H9 (cell line): ENCODE results near the gene LDLRAD4. TPM values are rescaled to one million over a fixed set of nuclear protein-coding genes. Genes with fewer than 3 reads are reported as not detected.

Source experiments
- DNase-seq: peaks from one replicate; pipeline ENCODE4 v3.0.0-alpha.2; 2017
- H2AFZ ChIP-seq: one replicate; pipeline ENCODE4 v1.6.1; 2013; ENCODE audit warnings: mild to moderate bottlenecking, low read length, control low read depth, moderate library complexity
- H2AK5ac ChIP-seq: 2 replicates; pipeline ENCODE4 v1.6.1; 2013; ENCODE audit warnings: low read length, control low read depth, mixed read lengths; ENCODE audit not compliant: insufficient read length
- H2BK120ac ChIP-seq: one replicate; pipeline ENCODE4 v1.6.1; 2013; ENCODE audit warnings: low read depth, mild to moderate bottlenecking, low read length, control low read depth, inconsistent platforms; ENCODE audit not compliant: poor library complexity, severe bottlenecking
- H2BK12ac ChIP-seq: 2 replicates; pipeline ENCODE4 v1.6.1; 2013; ENCODE audit warnings: low read length, control low read depth, mixed read lengths, low read depth; ENCODE audit not compliant: insufficient read length
- H2BK15ac ChIP-seq: 2 replicates; pipeline ENCODE4 v1.6.1; 2013; ENCODE audit warnings: low read depth, low read length, control low read depth
- H2BK20ac ChIP-seq: one replicate; pipeline ENCODE4 v1.6.1; 2013; ENCODE audit warnings: low read depth, mild to moderate bottlenecking, low read length, control low read depth, inconsistent platforms; ENCODE audit not compliant: poor library complexity, severe bottlenecking
- H2BK5ac ChIP-seq: 2 replicates; pipeline ENCODE4 v1.6.1; 2013; ENCODE audit warnings: low read length, control low read depth, mixed read lengths; ENCODE audit not compliant: insufficient read length
- H3K14ac ChIP-seq: 2 replicates; pipeline ENCODE4 v1.6.1; 2013; ENCODE audit warnings: low read length, control low read depth; ENCODE audit not compliant: insufficient read depth
- H3K18ac ChIP-seq: 2 replicates; pipeline ENCODE4 v1.6.1; 2013; ENCODE audit warnings: low read depth, mild to moderate bottlenecking, mixed read lengths, low read length, control low read depth; ENCODE audit not compliant: insufficient read length
- H3K23ac ChIP-seq: 2 replicates; pipeline ENCODE4 v1.6.1; 2013; ENCODE audit warnings: low read length, control low read depth, mixed read lengths, low read depth; ENCODE audit not compliant: insufficient read length
- H3K23me2 ChIP-seq: 2 replicates; pipeline ENCODE4 v1.6.1; 2013; ENCODE audit warnings: low read depth, mild to moderate bottlenecking, mixed read lengths, low read length, control low read depth; ENCODE audit not compliant: insufficient read length, poor library complexity, severe bottlenecking
- H3K27ac ChIP-seq: 2 replicates; pipeline ENCODE4 v1.5.1; 2013; ENCODE audit warnings: low read length, control low read depth, mixed read lengths, low read depth; ENCODE audit not compliant: insufficient read length
- H3K27me3 ChIP-seq: 2 replicates; pipeline ENCODE4 v1.6.1; 2013; ENCODE audit warnings: low read length, control low read depth, inconsistent platforms; ENCODE audit not compliant: insufficient read depth
- H3K4ac ChIP-seq: 2 replicates; pipeline ENCODE4 v1.6.1; 2013; ENCODE audit warnings: low read depth, mild to moderate bottlenecking, control low read depth, inconsistent platforms, low read length, moderate library complexity
- H3K4me1 ChIP-seq: 2 replicates; pipeline ENCODE4 v1.6.1; 2013; ENCODE audit warnings: low read length, control low read depth, inconsistent platforms; ENCODE audit not compliant: insufficient read depth
- H3K4me2 ChIP-seq: 2 replicates; pipeline ENCODE4 v1.6.1; 2013; ENCODE audit warnings: low read length, control low read depth, mixed read lengths; ENCODE audit not compliant: insufficient read length, insufficient read depth
- H3K56ac ChIP-seq: 2 replicates; pipeline ENCODE4 v1.6.1; 2013; ENCODE audit warnings: low read depth, mild to moderate bottlenecking, mixed read lengths, low read length, control low read depth; ENCODE audit not compliant: insufficient read length
- H3K79me1 ChIP-seq: 2 replicates; pipeline ENCODE4 v1.6.1; 2013; ENCODE audit warnings: low read depth, mild to moderate bottlenecking, moderate library complexity, low read length, control low read depth, inconsistent platforms; ENCODE audit not compliant: insufficient read depth, poor library complexity, severe bottlenecking
- H3K79me2 ChIP-seq: 2 replicates; pipeline ENCODE4 v1.6.1; 2013; ENCODE audit warnings: low read length, control low read depth, inconsistent platforms; ENCODE audit not compliant: insufficient read depth
- H3K9ac ChIP-seq: 2 replicates; pipeline ENCODE4 v1.6.1; 2013; ENCODE audit warnings: low read length, control low read depth, mixed read lengths; ENCODE audit not compliant: insufficient read length; ENCODE audit errors: extremely low read depth
- H3K9me3 ChIP-seq: one replicate; pipeline ENCODE4 v1.6.1; 2013; ENCODE audit warnings: low read depth, low read length, inconsistent platforms; ENCODE audit not compliant: control insufficient read depth
- H3T11ph ChIP-seq: one replicate; pipeline ENCODE4 v1.6.1; 2013; ENCODE audit warnings: mild to moderate bottlenecking, low read length, control low read depth, inconsistent platforms
- H4K20me1 ChIP-seq: one replicate; pipeline ENCODE4 v1.6.1; 2013; ENCODE audit not compliant: control insufficient read depth, insufficient read length, insufficient read depth
- H4K5ac ChIP-seq: 2 replicates; pipeline ENCODE4 v1.6.1; 2013; ENCODE audit warnings: low read depth, mild to moderate bottlenecking, mixed read lengths, low read length, control low read depth; ENCODE audit not compliant: insufficient read length
- H4K8ac ChIP-seq: replicated peaks from 2 replicates; pipeline ENCODE4 v1.6.1; 2013; ENCODE audit warnings: low read length, control low read depth, mixed read lengths, low read depth; ENCODE audit not compliant: insufficient read length
- H4K91ac ChIP-seq: 2 replicates; pipeline ENCODE4 v1.6.1; 2013; ENCODE audit warnings: low read depth, mild to moderate bottlenecking, moderate library complexity, mixed read lengths, low read length, control low read depth; ENCODE audit not compliant: insufficient read length
- H3K27ac Mint-ChIP-seq, 3 experiments: 2 replicates in 2 of 3; 3 replicates in 1 of 3; pipeline ENCODE4 v1.8.0; 2020 to 2021; ENCODE audit warnings: mixed read lengths in 3 of 3, mild to moderate bottlenecking in 1 of 3, moderate library complexity in 1 of 3
- H3K27me3 Mint-ChIP-seq: 2 replicates; pipeline ENCODE4 v1.8.0; 2021; ENCODE audit warnings: low read depth, mild to moderate bottlenecking, moderate library complexity, mixed read lengths
- H3K36me3 Mint-ChIP-seq, 3 experiments: 2 replicates in 2 of 3; 3 replicates in 1 of 3; pipeline ENCODE4 v1.8.0; 2020 to 2021; ENCODE audit warnings: low read depth in 3 of 3, mixed read lengths in 3 of 3; ENCODE audit not compliant: insufficient read depth in 1 of 3
- H3K4me1 Mint-ChIP-seq, 2 experiments: 2 replicates each; pipeline ENCODE4 v1.8.0; 2020; ENCODE audit warnings: mixed read lengths in 2 of 2
- H3K4me3 Mint-ChIP-seq, 2 experiments: 2 replicates in 1 of 2; 3 replicates in 1 of 2; pipeline ENCODE4 v1.8.0; 2020 to 2021; ENCODE audit warnings: mild to moderate bottlenecking in 2 of 2, mixed read lengths in 2 of 2, moderate library complexity in 1 of 2
- H3K9me3 Mint-ChIP-seq, 2 experiments: 2 replicates in 1 of 2; 3 replicates in 1 of 2; pipeline ENCODE4 v1.8.0; 2020; ENCODE audit warnings: mild to moderate bottlenecking in 2 of 2, mixed read lengths in 2 of 2, moderate library complexity in 1 of 2
- WGBS: extraction: QIAGEN DNeasy Blood & Tissue Kit; methylation state at CpG from one replicate; pipeline ENCODE4 v1.1.7; 2013; ENCODE audit warnings: missing lambda C conversion rate, low lambda C conversion rate, mixed read lengths; ENCODE audit not compliant: insufficient read length; ENCODE audit errors: extremely low coverage; 5-methylcytosine and 5-hydroxymethylcytosine counted together
- total RNA-seq: library from RNA; stranded (reverse); gene quantifications from 2 replicates; pipeline ENCODE4 v1.2.1, GENCODE V29; 2021
- TF ChIP-seq, protein P1 (sequence below): fragments of 200-600 bp; sonication (generic); conservative IDR thresholded peaks from 3 replicates; pipeline ENCODE4 v1.8.0; 2021; ENCODE audit warnings: antibody characterized with exemption, mild to moderate bottlenecking

Gene LDLRAD4
- total RNA-seq, 1 experiment from 2014 or later: 3.9 TPM

DNA sequence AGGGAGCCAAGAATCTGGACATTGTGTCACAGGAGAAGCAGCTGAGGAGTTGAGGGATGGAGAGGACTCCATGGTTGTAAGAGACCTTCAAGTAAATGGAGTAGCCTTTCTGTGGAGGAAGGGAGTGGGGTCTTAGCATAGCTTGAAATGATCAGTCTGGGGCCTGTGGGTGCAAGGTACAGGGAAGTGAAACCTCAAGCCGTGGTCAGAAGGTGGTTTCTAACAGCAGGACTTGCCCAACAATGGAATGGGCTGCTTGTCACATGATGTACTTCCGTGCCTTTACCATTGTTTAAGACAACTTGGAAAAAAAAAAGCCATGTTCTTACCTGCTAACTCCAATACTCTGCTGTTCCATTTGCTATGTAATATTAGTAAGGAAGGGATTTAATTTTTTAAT lies 140.7 kb downstream of the LDLRAD4 start:
- Mint-ChIP-seq H3K27me3 (no peaks in the 10 kb centered on the region; the same call in 1 of the 2 replicates), H3K36me3 (no peaks in the 10 kb centered on the region), H3K9me3 (peaks cover 0 to 3% of the 10 kb centered on the region in 2 experiments; a peak in 1 of 5 replicates), H3K4me1 (no peaks in the 10 kb centered on the region), H3K4me3 (no peak overlapping the region), H3K27ac (peak overlapping the region in 1 of 3 experiments; percentile 31; a peak in 1 of 7 replicates)
- no peaks in the 10 kb centered on the region for H3K79me2 ChIP-seq
- no peak for DNase-seq
- no peak overlapping the region for H3K23ac ChIP-seq
- H3K9ac ChIP-seq: no peak overlapping the region
- H2BK12ac ChIP-seq: no peak overlapping the region
- H3K4ac ChIP-seq: no peak overlapping the region
- H4K91ac ChIP-seq: no peak overlapping the region
- H3K23me2 ChIP-seq: no peaks in the 10 kb centered on the region
- H3K56ac ChIP-seq: no peak overlapping the region
- no peaks in the 10 kb centered on the region for H3K4me1 ChIP-seq
- no peak overlapping the region for H2BK15ac ChIP-seq
- H2AK5ac ChIP-seq: no peak overlapping the region
- H3K18ac ChIP-seq: no peak overlapping the region
- no peaks in the 10 kb centered on the region for H4K20me1 ChIP-seq
- H3K79me1 ChIP-seq: no peaks in the 10 kb centered on the region
- TF ChIP-seq, protein P1, sequence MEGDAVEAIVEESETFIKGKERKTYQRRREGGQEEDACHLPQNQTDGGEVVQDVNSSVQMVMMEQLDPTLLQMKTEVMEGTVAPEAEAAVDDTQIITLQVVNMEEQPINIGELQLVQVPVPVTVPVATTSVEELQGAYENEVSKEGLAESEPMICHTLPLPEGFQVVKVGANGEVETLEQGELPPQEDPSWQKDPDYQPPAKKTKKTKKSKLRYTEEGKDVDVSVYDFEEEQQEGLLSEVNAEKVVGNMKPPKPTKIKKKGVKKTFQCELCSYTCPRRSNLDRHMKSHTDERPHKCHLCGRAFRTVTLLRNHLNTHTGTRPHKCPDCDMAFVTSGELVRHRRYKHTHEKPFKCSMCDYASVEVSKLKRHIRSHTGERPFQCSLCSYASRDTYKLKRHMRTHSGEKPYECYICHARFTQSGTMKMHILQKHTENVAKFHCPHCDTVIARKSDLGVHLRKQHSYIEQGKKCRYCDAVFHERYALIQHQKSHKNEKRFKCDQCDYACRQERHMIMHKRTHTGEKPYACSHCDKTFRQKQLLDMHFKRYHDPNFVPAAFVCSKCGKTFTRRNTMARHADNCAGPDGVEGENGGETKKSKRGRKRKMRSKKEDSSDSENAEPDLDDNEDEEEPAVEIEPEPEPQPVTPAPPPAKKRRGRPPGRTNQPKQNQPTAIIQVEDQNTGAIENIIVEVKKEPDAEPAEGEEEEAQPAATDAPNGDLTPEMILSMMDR: no peak
- no peak overlapping the region for H2BK120ac ChIP-seq
- no peak overlapping the region for H2AFZ ChIP-seq
- no peak overlapping the region for H2BK5ac ChIP-seq
- H4K8ac ChIP-seq: no peak overlapping the region
- no peak overlapping the region for H3T11ph ChIP-seq
- H3K14ac ChIP-seq: no peak overlapping the region
- no peak overlapping the region for H3K27ac ChIP-seq
- H4K5ac ChIP-seq: no peak overlapping the region
- no peak overlapping the region for H2BK20ac ChIP-seq
- no peaks in the 10 kb centered on the region for H3K27me3 ChIP-seq
- no CpG with 5 or more reads among the region's 2 CpGs for WGBS
- H3K4me2 ChIP-seq: no peak overlapping the region
- no peaks in the 10 kb centered on the region for H3K9me3 ChIP-seq
